ENCODE measurements around the gene LRMDA. TPM values are rescaled to one million over a fixed set of nuclear protein-coding genes. Genes with fewer than 3 reads are reported as not detected.

LRMDA gene
- total RNA-seq, 1 experiment from 2014 or later: 4.8 TPM

DNA sequence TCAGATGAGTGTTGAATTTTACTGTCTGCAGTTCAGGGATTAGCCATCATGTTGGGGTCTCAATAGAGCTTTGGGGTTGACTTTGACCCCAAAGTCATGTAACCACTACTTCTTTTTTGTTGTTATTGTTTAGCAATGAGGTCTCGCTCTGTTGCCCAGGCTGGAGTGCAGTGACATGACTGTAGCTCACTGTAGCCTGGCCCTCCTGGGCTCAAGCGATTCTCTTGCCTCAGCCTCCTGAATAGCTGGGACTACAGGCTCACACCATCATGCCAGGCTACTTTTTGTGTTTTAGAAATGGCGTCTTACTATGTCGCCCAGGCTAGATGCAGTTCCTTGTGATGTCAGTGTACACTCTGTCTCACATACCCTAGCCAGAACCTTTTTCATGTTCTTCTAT, 598.4 kb downstream of the LRMDA start:
- Histone ChIP-seq H3K27me3 (ENCODE audit: insufficient read depth, low read length) (no peaks in the 10 kb centered on the region), H3K36me3 (ENCODE audit: control insufficient read depth in 1 of 2, insufficient read depth in 2 of 2, low read length in 2 of 2) (no peaks in the 10 kb centered on the region), H4K20me1 (ENCODE audit: insufficient read depth) (no peaks in the 10 kb centered on the region), H3K27ac (ENCODE audit: low read depth, low read length) (no peak overlapping the region), H2AFZ (ENCODE audit: low read depth, low read length, poor library complexity, severe bottlenecking) (no peak overlapping the region), H3K9ac (ENCODE audit: low read length) (no peak overlapping the region), H3K9me2 (ENCODE audit: insufficient read depth) (no peaks in the 10 kb centered on the region), H3K4me1 (ENCODE audit: control insufficient read depth in 1 of 2, insufficient read depth in 2 of 2, low read length in 2 of 2) (peaks cover 0 to 11% of the 10 kb centered on the region in 2 experiments; a peak in 2 of 4 replicates), H3K4me2 (ENCODE audit: low read length) (no peak overlapping the region), H3K4me3 (replicated peaks in 1 of 2; ENCODE audit: low read depth in 1 of 2, low read length in 2 of 2) (no peak overlapping the region), H3K9me3 (ENCODE audit: control insufficient read depth in 1 of 2, insufficient read depth in 1 of 2, low read depth in 1 of 2, low read length in 2 of 2) (no peaks in the 10 kb centered on the region), H3K79me2 (ENCODE audit: insufficient read depth, low read length) (no peaks in the 10 kb centered on the region)
- TF ChIP-seq, protein P1, sequence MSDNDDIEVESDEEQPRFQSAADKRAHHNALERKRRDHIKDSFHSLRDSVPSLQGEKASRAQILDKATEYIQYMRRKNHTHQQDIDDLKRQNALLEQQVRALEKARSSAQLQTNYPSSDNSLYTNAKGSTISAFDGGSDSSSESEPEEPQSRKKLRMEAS (IDR thresholded peaks at IDR 0.05): no peak
- TF ChIP-seq EZH2phosphoT487 (IDR thresholded peaks at IDR 0.05; ENCODE audit: borderline replicate concordance) (no peak), RAD21 (IDR thresholded peaks at IDR 0.05; ENCODE audit: low read depth) (no peak), ZBTB33 (IDR thresholded peaks at IDR 0.05; ENCODE audit: extremely low read depth, insufficient replicate concordance, low read length) (no peak), JUND (IDR thresholded peaks at IDR 0.05) (no peak), FOSL1 (IDR thresholded peaks at IDR 0.05; ENCODE audit: low read depth) (no peak), POLR2A (IDR thresholded peaks at IDR 0.05; ENCODE audit: borderline replicate concordance, extremely low read depth, insufficient read depth, insufficient read length) (no peak), SRF (IDR thresholded peaks at IDR 0.05; ENCODE audit: low read depth) (no peak), SP1 (IDR thresholded peaks at IDR 0.05; ENCODE audit: low read depth) (no peak), SIN3A (IDR thresholded peaks at IDR 0.05; ENCODE audit: low read depth) (no peak), ELF1 (IDR thresholded peaks at IDR 0.05; ENCODE audit: borderline replicate concordance, low read depth) (no peak), CBX3 (IDR thresholded peaks at IDR 0.05; ENCODE audit: low read depth) (no peak), ZFX (IDR thresholded peaks at IDR 0.05) (no peak), TCF7L2 (IDR thresholded peaks at IDR 0.05; ENCODE audit: borderline replicate concordance, extremely low read depth, insufficient read depth, insufficient read length) (no peak), EGR1 (IDR thresholded peaks at IDR 0.05; ENCODE audit: low read depth) (no peak), ATF3 (IDR thresholded peaks at IDR 0.05) (no peak), EZH2 (IDR thresholded peaks at IDR 0.05) (no peak), YY1 (IDR thresholded peaks at IDR 0.05; ENCODE audit: extremely low read depth, insufficient replicate concordance, low read depth, low read length) (no peak), ZNF274 (IDR thresholded peaks at IDR 0.05; ENCODE audit: low read depth, low read length) (no peak)
- TF ChIP-seq, protein P2, sequence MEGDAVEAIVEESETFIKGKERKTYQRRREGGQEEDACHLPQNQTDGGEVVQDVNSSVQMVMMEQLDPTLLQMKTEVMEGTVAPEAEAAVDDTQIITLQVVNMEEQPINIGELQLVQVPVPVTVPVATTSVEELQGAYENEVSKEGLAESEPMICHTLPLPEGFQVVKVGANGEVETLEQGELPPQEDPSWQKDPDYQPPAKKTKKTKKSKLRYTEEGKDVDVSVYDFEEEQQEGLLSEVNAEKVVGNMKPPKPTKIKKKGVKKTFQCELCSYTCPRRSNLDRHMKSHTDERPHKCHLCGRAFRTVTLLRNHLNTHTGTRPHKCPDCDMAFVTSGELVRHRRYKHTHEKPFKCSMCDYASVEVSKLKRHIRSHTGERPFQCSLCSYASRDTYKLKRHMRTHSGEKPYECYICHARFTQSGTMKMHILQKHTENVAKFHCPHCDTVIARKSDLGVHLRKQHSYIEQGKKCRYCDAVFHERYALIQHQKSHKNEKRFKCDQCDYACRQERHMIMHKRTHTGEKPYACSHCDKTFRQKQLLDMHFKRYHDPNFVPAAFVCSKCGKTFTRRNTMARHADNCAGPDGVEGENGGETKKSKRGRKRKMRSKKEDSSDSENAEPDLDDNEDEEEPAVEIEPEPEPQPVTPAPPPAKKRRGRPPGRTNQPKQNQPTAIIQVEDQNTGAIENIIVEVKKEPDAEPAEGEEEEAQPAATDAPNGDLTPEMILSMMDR (IDR thresholded peaks at IDR 0.05 in 2 of 3, conservative IDR thresholded peaks at IDR 0.05 in 1 of 3; ENCODE audit: borderline replicate concordance in 1 of 3, insufficient read depth in 1 of 3, low read depth in 2 of 3, low read length in 2 of 3): no peak
- ChIA-PET POLR2A (no interaction called here), RAD21 (ENCODE audit: low non-redundant PET in 1 of 2, low total read pairs in 2 of 2, uncharacterized antibody in 2 of 2, unreplicated experiment in 2 of 2) (no interaction called here), CTCF (interaction anchor here (0.8 to 1.4 kb wide), 2 partner anchors 630 to 634 kb away, joined by 4 read pairs; no protein-coding TSS in a partner anchor)
- no peak for ATAC-seq
- intact Hi-C loops (cut with micrococcal nuclease): loop anchor here (10.0 kb wide), 1 partner anchor 955 kb away; no protein-coding TSS in a partner anchor
- no peak for DNase-seq (ENCODE audit: low read depth, low spot score)
- BruUV-seq (replicated peaks): no TSS peak

Measured in HCT116 (cell line).